Parathyroid adenoma (tissue), 2 donors: ENCODE data around the gene VOPP1.
"Not testable (repeated sequence)": the region's sequence is repeated elsewhere in the genome, so short reads cannot be mapped to it uniquely, and the experiment has no call there.

Source experiments
- H2AFZ ChIP-seq: fragments of 300-600 bp; sonication (generic); one replicate; pipeline ENCODE4 v1.7.0; 2017; ENCODE audit warnings: antibody characterized with exemption, mild to moderate bottlenecking
- H3K27ac ChIP-seq: fragments of 300-600 bp; sonication (generic); one replicate; pipeline ENCODE4 v1.7.0; 2017
- H3K27me3 ChIP-seq: fragments of 300-600 bp; sonication (generic); one replicate; pipeline ENCODE4 v1.7.0; 2017; ENCODE audit warnings: low read length; ENCODE audit not compliant: control insufficient read depth, insufficient read depth
- H3K36me3 ChIP-seq: fragments of 300-600 bp; sonication (generic); one replicate; pipeline ENCODE4 v1.7.0; 2017; ENCODE audit warnings: low read length; ENCODE audit not compliant: control insufficient read depth, insufficient read depth
- H3K4me1 ChIP-seq: fragments of 300-600 bp; sonication (generic); one replicate; pipeline ENCODE4 v1.7.0; 2017; ENCODE audit warnings: control low read depth
- H3K4me2 ChIP-seq: fragments of 300-600 bp; sonication (generic); one replicate; pipeline ENCODE4 v1.7.0; 2017; ENCODE audit warnings: low read length
- H3K4me3 ChIP-seq: fragments of 300-600 bp; sonication (generic); one replicate; pipeline ENCODE4 v1.7.0; 2017; ENCODE audit warnings: low read depth, low read length
- H3K79me2 ChIP-seq: fragments of 300-600 bp; sonication (generic); one replicate; pipeline ENCODE4 v1.7.0; 2017; ENCODE audit warnings: control low read depth
- H3K9ac ChIP-seq: fragments of 300-600 bp; sonication (generic); one replicate; pipeline ENCODE4 v1.7.0; 2017; ENCODE audit warnings: mild to moderate bottlenecking
- H3K9me3 ChIP-seq: fragments of 300-600 bp; sonication (generic); one replicate; pipeline ENCODE4 v1.7.0; 2017; ENCODE audit warnings: low read length; ENCODE audit not compliant: control insufficient read depth
- TF ChIP-seq, protein P1 (sequence below): fragments of 300-600 bp; sonication (generic); IDR thresholded peaks from one replicate; pipeline ENCODE4 v1.7.0; 2017; ENCODE audit warnings: antibody characterized with exemption, mild to moderate bottlenecking
- donor health status: primary hyperparathyroidism.

Gene VOPP1

DNA sequence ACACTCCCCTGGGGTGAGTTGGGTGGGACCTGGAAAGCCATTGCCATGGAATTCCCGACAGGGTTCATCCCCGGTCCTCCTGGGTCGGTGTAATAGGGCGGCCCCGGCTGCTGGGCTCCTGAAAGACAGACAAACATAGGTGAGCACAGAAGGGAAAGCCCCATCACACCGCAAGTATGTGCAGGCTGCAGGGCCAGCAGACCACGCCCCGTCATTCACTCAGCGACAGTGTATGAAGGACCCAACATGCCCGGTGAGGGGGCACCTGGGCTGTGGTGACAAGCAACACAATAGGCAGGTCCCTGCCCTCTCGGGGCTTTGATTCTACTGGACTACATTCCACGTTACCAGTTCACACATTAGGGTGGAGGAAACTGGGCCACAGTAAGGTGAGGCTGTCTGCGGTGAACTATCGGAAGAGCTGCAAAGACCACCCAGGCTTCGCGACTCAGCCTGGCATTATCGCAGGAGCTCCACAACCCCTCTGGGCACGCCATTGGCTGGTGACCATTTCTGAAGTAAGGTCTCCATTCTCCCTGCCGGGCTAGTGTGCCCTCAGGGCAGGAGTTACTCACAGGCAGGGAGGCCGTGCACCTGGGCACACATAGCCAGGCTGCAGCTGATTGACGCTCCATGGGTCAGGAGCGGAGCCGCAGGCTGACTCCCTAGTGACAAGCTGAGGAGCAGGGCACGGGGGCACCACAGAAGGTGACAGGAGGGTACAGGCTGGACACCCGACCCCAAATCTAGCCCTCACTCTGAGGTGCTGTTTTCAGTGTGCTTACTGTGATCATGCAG is 99.2 kb downstream of the VOPP1 start:
- no peak overlapping the region for H2AFZ ChIP-seq
- H3K36me3 ChIP-seq, result no peaks in the 10 kb centered on the region
- no peaks in the 10 kb centered on the region for H3K4me1 ChIP-seq
- TF ChIP-seq, protein P1, sequence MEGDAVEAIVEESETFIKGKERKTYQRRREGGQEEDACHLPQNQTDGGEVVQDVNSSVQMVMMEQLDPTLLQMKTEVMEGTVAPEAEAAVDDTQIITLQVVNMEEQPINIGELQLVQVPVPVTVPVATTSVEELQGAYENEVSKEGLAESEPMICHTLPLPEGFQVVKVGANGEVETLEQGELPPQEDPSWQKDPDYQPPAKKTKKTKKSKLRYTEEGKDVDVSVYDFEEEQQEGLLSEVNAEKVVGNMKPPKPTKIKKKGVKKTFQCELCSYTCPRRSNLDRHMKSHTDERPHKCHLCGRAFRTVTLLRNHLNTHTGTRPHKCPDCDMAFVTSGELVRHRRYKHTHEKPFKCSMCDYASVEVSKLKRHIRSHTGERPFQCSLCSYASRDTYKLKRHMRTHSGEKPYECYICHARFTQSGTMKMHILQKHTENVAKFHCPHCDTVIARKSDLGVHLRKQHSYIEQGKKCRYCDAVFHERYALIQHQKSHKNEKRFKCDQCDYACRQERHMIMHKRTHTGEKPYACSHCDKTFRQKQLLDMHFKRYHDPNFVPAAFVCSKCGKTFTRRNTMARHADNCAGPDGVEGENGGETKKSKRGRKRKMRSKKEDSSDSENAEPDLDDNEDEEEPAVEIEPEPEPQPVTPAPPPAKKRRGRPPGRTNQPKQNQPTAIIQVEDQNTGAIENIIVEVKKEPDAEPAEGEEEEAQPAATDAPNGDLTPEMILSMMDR, result no peak
- H3K27me3 ChIP-seq, result no peaks in the 10 kb centered on the region
- H3K27ac ChIP-seq, result no peak overlapping the region
- no peaks in the 10 kb centered on the region for H3K79me2 ChIP-seq
- H3K4me2 ChIP-seq, result no peak overlapping the region
- no peak overlapping the region for H3K9ac ChIP-seq
- H3K9me3 ChIP-seq, result no peaks in the 10 kb centered on the region
- H3K4me3 ChIP-seq, result no peak overlapping the region

DNA sequence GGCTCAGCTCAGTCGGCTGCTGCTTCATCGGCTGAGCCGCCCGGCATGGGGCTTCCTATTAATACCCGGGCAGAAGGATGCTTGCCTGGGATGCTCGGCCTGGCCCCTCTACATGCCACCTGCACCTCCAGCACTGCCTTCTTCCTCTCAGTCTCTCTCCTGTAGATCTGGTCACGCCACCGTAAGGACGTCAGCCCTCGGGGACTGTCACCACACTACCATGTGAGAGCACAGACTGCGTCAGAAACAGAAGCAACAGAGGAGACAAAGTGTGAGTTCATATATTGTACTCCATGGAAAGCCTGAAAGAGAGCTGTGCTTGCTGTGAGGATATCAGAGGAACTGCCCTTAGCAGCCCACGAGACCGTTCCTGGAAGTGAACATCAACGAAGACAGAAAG is 99.9 kb downstream of the VOPP1 start:
- H3K27me3 ChIP-seq, H3K36me3 ChIP-seq, H2AFZ ChIP-seq, H3K27ac ChIP-seq, H3K4me2 ChIP-seq, H3K4me1 ChIP-seq, H3K9ac ChIP-seq, H3K9me3 ChIP-seq, H3K4me3 ChIP-seq, H3K79me2 ChIP-seq: not testable (repeated sequence)

DNA sequence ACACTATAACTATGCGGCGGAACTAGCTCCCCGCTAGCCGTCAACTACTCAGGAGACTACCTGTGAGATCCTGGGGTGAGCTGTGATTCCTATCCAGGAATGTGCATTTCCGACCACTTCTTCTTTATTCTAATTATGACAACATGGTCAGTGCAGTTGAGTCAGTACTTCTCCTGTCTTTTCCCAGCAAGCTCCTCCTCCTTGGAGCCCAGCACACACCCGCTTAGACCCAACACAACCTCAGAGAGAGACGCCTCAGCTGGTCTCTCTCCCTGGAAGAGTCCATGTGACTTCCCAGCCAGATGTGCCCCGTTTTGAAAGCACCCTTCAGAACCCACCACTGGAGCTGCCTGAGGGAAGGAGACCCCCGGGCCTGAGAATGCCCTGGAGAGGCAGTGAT is 100.7 kb downstream of the VOPP1 start:
- not testable (repeated sequence) for H3K4me3 ChIP-seq, H3K27ac ChIP-seq, H2AFZ ChIP-seq, H3K4me1 ChIP-seq, H3K79me2 ChIP-seq, H3K9ac ChIP-seq, H3K9me3 ChIP-seq, H3K36me3 ChIP-seq, H3K27me3 ChIP-seq, H3K4me2 ChIP-seq

DNA sequence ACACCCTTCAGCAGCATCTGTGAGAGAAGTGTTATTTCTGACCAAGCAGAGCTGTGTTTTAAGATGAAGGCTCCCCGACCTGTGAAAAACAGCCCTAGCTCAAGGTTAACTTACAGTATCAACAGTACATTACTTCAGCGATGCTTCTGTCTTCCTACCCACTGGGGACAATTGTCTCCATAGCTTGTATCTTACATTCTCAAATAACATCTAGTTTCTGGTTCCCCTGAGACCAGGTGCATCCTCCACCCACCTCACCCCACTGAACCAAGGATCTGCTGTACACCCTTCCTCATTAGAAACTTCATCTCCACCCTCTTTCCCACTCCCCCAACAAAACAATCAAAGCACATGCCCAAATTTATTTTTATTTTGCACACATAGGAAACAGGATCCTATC is 102.0 kb downstream of the VOPP1 start:
- no peaks in the 10 kb centered on the region for H3K79me2 ChIP-seq
- no peaks in the 10 kb centered on the region for H3K9me3 ChIP-seq
- no peaks in the 10 kb centered on the region for H3K27me3 ChIP-seq
- no peak overlapping the region for H3K4me2 ChIP-seq
- H3K36me3 ChIP-seq, result no peaks in the 10 kb centered on the region
- H3K4me3 ChIP-seq, result no peak overlapping the region
- H3K27ac ChIP-seq, result no peak overlapping the region
- no peak overlapping the region for H2AFZ ChIP-seq
- peaks cover 5% of the 10 kb centered on the region for H3K4me1 ChIP-seq
- no peak overlapping the region for H3K9ac ChIP-seq
- TF ChIP-seq, protein P1, result no peak

DNA sequence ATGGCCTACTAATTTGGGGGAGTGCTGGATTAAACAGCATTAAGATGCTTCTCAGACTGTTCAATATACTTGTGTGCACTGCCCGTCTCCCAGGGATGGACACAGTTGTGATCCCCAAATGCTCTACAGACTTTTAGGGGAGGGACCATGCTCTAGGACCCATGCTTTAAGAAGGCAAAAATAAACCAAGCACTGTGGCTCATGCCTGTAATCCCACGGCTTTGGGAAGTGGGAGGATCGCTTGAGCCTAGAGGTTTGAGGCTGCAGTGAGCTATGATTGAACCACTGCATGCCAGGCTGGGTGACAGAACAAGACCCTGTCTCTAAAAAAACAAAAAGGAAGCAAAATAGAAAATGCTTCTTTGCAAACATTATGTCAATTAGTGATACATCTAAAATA is 102.6 kb downstream of the VOPP1 start:
- Histone ChIP-seq H2AFZ (no peak overlapping the region), H3K9ac (no peak overlapping the region), H3K36me3 (no peaks in the 10 kb centered on the region), H3K27me3 (no peaks in the 10 kb centered on the region), H3K27ac (no peak overlapping the region), H3K4me1 (peaks cover 5% of the 10 kb centered on the region), H3K4me3 (no peak overlapping the region), H3K79me2 (no peaks in the 10 kb centered on the region), H3K9me3 (no peaks in the 10 kb centered on the region), H3K4me2 (no peak overlapping the region)
- TF ChIP-seq, protein P1, result no peak

DNA sequence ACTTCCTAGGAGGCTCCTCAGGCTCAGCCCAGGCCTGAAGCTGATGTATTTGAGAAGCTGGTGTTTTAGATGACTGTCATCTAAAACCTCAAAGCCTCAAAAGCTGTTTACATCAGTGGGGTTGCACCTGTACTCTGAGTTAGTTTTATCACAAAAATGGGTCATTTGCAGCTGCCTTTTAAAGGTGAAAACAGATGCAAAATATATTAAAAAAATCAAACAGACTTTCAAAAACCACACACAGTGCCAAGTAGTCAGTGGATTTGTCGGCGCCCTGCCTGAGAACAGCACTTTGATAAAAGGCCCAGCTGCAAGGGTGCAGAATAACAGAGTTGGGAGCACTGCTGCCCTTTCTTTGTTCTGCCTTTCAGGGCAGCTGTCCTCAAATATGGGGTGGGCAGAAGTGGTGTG is 103.0 kb downstream of the VOPP1 start:
- Histone ChIP-seq H3K4me2 (no peak overlapping the region), H2AFZ (no peak overlapping the region), H3K27me3 (no peaks in the 10 kb centered on the region), H3K9me3 (no peaks in the 10 kb centered on the region), H3K9ac (no peak overlapping the region), H3K4me1 (peaks cover 5% of the 10 kb centered on the region), H3K4me3 (no peak overlapping the region), H3K36me3 (no peaks in the 10 kb centered on the region), H3K27ac (no peak overlapping the region), H3K79me2 (no peaks in the 10 kb centered on the region)
- TF ChIP-seq, protein P1, result no peak
